Spleen (tissue), 7 donors: ENCODE results near the gene P4HB.

ENCODE experiments used
- POLR2A ChIP-seq, 3 donors: fragments of 450-650 bp; IDR thresholded peaks; one replicate each; pipeline ENCODE4 v1.5.1; 2017; ENCODE audit warnings: antibody characterized with exemption in 3 of 3, mild to moderate bottlenecking in 1 of 3
- POLR2AphosphoS5 ChIP-seq, 3 donors: sonication (generic); formaldehyde crosslinking; IDR thresholded peaks; one replicate each; pipeline ENCODE4 v1.5.1; 2017; ENCODE audit warnings: antibody characterized with exemption in 3 of 3
- TF ChIP-seq, protein P1 (sequence below), 11 experiments: fragments of 200-600 bp in 7 of 11; fragments of 450-650 bp in 4 of 11; sonication (generic) in 4 of 11; IDR thresholded peaks in 8 of 11; conservative IDR thresholded peaks in 3 of 11; 1 replicate in 7 of 11; 2 replicates in 4 of 11; pipeline versions ENCODE4 v1.4.0 to v1.8.0; 2016 to 2021; ENCODE audit warnings: antibody characterized with exemption in 11 of 11, inconsistent platforms in 4 of 11, mild to moderate bottlenecking in 1 of 11
- donor health status: DM: no; HTN: no; CAD: no; lungs with moderate emphysema.
- donor health status: DM: no; HTN: no; CAD: no.
- donor health status: DM: no; HTN: no; CAD: no.

DNA sequence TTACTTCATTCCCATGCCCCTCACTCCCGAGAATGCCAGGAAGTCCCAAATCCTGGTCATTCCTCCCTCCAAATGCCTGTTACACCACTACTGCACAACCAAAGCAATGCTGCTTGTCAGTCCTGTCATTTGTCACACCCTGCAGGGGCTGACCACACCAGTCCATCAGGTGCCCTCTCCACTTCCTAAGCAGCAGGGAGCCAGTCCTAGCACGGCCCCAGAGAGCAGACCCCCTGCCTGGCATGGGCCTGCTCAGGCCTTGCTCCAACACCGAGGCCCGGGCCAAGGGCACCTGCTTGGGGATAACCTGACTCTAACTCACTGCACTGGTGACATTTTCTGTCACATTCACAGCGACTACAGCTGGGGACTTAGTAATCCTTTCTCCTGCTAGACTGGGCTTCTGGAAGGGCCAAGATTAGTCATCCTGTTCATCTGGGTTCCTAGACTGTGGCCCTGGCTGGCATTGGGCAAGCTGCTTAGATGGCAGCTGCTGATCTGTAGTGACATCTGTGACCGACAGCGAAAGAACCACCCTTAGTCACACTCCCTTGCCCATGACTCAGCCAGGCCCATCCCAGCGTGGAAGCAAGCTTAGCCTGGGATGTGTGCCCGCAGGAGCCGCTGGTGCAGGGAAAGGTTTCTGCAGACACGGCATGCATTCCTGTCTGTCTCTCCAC lies 25.7 kb upstream of the P4HB start:
- TF ChIP-seq, protein P1, sequence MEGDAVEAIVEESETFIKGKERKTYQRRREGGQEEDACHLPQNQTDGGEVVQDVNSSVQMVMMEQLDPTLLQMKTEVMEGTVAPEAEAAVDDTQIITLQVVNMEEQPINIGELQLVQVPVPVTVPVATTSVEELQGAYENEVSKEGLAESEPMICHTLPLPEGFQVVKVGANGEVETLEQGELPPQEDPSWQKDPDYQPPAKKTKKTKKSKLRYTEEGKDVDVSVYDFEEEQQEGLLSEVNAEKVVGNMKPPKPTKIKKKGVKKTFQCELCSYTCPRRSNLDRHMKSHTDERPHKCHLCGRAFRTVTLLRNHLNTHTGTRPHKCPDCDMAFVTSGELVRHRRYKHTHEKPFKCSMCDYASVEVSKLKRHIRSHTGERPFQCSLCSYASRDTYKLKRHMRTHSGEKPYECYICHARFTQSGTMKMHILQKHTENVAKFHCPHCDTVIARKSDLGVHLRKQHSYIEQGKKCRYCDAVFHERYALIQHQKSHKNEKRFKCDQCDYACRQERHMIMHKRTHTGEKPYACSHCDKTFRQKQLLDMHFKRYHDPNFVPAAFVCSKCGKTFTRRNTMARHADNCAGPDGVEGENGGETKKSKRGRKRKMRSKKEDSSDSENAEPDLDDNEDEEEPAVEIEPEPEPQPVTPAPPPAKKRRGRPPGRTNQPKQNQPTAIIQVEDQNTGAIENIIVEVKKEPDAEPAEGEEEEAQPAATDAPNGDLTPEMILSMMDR (IDR thresholded peaks at IDR 0.05 in 8 of 11, conservative IDR thresholded peaks at IDR 0.05 in 3 of 11) = no peak
- TF ChIP-seq POLR2A (IDR thresholded peaks at IDR 0.05) = no peak
- peak in 1 of 3 donors; percentile 39 for TF ChIP-seq POLR2AphosphoS5 (IDR thresholded peaks at IDR 0.05)
